ENCODE results near the gene SPTSSB. TPM values are rescaled to one million over a fixed set of nuclear protein-coding genes. Genes with fewer than 3 reads are reported as not detected.

Gene SPTSSB
- total and polyA plus RNA-seq, 2 donors (not counting 1 experiment from before 2014, with no cell fraction given) = under 0.01 TPM; not detected in 1

- Histone ChIP-seq H3K27ac (ENCODE audit: insufficient read depth, low read length) (no peak overlapping the region), H3K36me3 (ENCODE audit: control insufficient read depth, insufficient read depth, low read length) (no peaks in the 10 kb centered on the region), H3K9ac (ENCODE audit: insufficient read depth, low read length) (no peak overlapping the region), H2AFZ (ENCODE audit: low read length) (no peak overlapping the region), H3K79me2 (ENCODE audit: control insufficient read depth, insufficient read depth, low read length) (no peaks in the 10 kb centered on the region), H3K9me3 (ENCODE audit: control insufficient read depth, insufficient read depth, low read depth, low read length) (no peaks in the 10 kb centered on the region), H3K4me1 (ENCODE audit: control insufficient read depth, extremely low read depth, insufficient read depth, low read length) (no peaks in the 10 kb centered on the region), H3K4me2 (ENCODE audit: extremely low read depth, insufficient read depth, low read length) (no peak overlapping the region), H3K27me3 (ENCODE audit: control insufficient read depth, insufficient read depth, low read length) (no peaks in the 10 kb centered on the region), H4K20me1 (ENCODE audit: control insufficient read depth, extremely low read depth, insufficient read depth, low read length) (no peaks in the 10 kb centered on the region), H3K4me3 (replicated peaks in 1 of 4; ENCODE audit: control extremely low read depth in 1 of 4, insufficient read depth in 1 of 4, low read depth in 3 of 4, low read length in 4 of 4) (no peak overlapping the region)
- no peak for DNase-seq (ENCODE audit: low read depth in 2 of 2)
- TF ChIP-seq EZH2 (IDR thresholded peaks at IDR 0.05; ENCODE audit: low read length, missing control alignments) = no peak
- TF ChIP-seq CTCF (conservative IDR thresholded peaks at IDR 0.05 in 1 of 2, IDR thresholded peaks at IDR 0.05 in 1 of 2; ENCODE audit: low read depth in 1 of 2, low read length in 2 of 2) = no peak
Observed at GRCh38 chr3:161393310-161393709, 22.0 kb upstream of the SPTSSB start.

GRCh38 chr3:161392853-161393252, 21.5 kb upstream of the SPTSSB start:
- Histone ChIP-seq H3K4me1 (ENCODE audit: control insufficient read depth, extremely low read depth, insufficient read depth, low read length) (no peaks in the 10 kb centered on the region), H4K20me1 (ENCODE audit: control insufficient read depth, extremely low read depth, insufficient read depth, low read length) (no peaks in the 10 kb centered on the region), H3K4me3 (replicated peaks in 1 of 4; ENCODE audit: control extremely low read depth in 1 of 4, insufficient read depth in 1 of 4, low read depth in 3 of 4, low read length in 4 of 4) (no peak overlapping the region), H3K79me2 (ENCODE audit: control insufficient read depth, insufficient read depth, low read length) (no peaks in the 10 kb centered on the region), H3K27me3 (ENCODE audit: control insufficient read depth, insufficient read depth, low read length) (no peaks in the 10 kb centered on the region), H3K36me3 (ENCODE audit: control insufficient read depth, insufficient read depth, low read length) (no peaks in the 10 kb centered on the region), H3K9me3 (ENCODE audit: control insufficient read depth, insufficient read depth, low read depth, low read length) (no peaks in the 10 kb centered on the region), H2AFZ (ENCODE audit: low read length) (no peak overlapping the region), H3K27ac (ENCODE audit: insufficient read depth, low read length) (no peak overlapping the region), H3K9ac (ENCODE audit: insufficient read depth, low read length) (no peak overlapping the region), H3K4me2 (ENCODE audit: extremely low read depth, insufficient read depth, low read length) (no peak overlapping the region)
- no peak for DNase-seq (ENCODE audit: low read depth in 2 of 2)
- no peak for TF ChIP-seq CTCF (conservative IDR thresholded peaks at IDR 0.05 in 1 of 2, IDR thresholded peaks at IDR 0.05 in 1 of 2; ENCODE audit: low read depth in 1 of 2, low read length in 2 of 2)

- no peaks in the 10 kb centered on the region for H3K27me3 ChIP-seq (ENCODE audit: control insufficient read depth, insufficient read depth, low read length)
- no peak overlapping the region for H3K9ac ChIP-seq (ENCODE audit: insufficient read depth, low read length)
- H3K79me2 ChIP-seq (ENCODE audit: control insufficient read depth, insufficient read depth, low read length) = no peaks in the 10 kb centered on the region
- no peak for TF ChIP-seq CTCF (conservative IDR thresholded peaks at IDR 0.05 in 1 of 2, IDR thresholded peaks at IDR 0.05 in 1 of 2; ENCODE audit: low read depth in 1 of 2, low read length in 2 of 2)
- TF ChIP-seq EZH2 (IDR thresholded peaks at IDR 0.05; ENCODE audit: low read length, missing control alignments) = no peak
- no peak overlapping the region for H3K27ac ChIP-seq (ENCODE audit: insufficient read depth, low read length)
- no peak overlapping the region for H3K4me3 ChIP-seq (replicated peaks in 1 of 4; ENCODE audit: control extremely low read depth in 1 of 4, insufficient read depth in 1 of 4, low read depth in 3 of 4, low read length in 4 of 4)
- H3K36me3 ChIP-seq (ENCODE audit: control insufficient read depth, insufficient read depth, low read length) = no peaks in the 10 kb centered on the region
- no peaks in the 10 kb centered on the region for H3K9me3 ChIP-seq (ENCODE audit: control insufficient read depth, insufficient read depth, low read depth, low read length)
- H2AFZ ChIP-seq (ENCODE audit: low read length) = no peak overlapping the region
- no peaks in the 10 kb centered on the region for H3K4me1 ChIP-seq (ENCODE audit: control insufficient read depth, extremely low read depth, insufficient read depth, low read length)
- no peak overlapping the region for H3K4me2 ChIP-seq (ENCODE audit: extremely low read depth, insufficient read depth, low read length)
- no peak for DNase-seq (ENCODE audit: low read depth in 2 of 2)
- H4K20me1 ChIP-seq (ENCODE audit: control insufficient read depth, extremely low read depth, insufficient read depth, low read length) = no peaks in the 10 kb centered on the region
Observed at GRCh38 chr3:161390200-161390599, 18.9 kb upstream of the SPTSSB start.
